ENCODE data around the gene B4GALT6. TPM values are rescaled to one million over a fixed set of nuclear protein-coding genes. Genes with fewer than 3 reads are reported as not detected.

The B4GALT6 gene
- total and polyA plus RNA-seq, 2 donors (not counting 1 experiment from before 2014, with no cell fraction given), result 1.7 TPM; not detected in 1

DNA sequence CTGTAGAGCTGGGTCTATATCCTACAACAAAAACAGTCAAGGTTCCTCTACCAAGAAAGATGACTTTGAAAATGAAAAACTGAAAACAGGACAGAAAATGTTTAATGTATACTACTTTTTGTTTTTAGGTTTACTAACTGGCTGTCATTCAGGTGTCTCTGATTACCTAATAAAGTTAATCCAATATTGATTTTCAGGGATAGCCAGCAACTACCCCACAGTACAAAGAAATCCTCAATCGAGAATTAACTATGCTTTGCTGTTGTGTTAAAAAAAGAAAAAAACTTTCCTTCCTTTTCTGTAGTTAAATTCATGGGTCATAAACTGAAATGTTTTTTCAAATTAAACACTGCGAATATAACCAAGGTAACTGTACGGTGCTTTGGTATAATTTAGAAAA is 46.9 kb downstream of the B4GALT6 start:
- no CpG with 5 or more reads among the region's 3 CpGs for WGBS (ENCODE audit: insufficient coverage)
- peaks cover 5 to 10% of the 10 kb centered on the region in 2 donors for H3K4me1 ChIP-seq (ENCODE audit: control insufficient read depth in 2 of 2, insufficient read depth in 2 of 2, low read length in 2 of 2)
- no peak overlapping the region for H2AFZ ChIP-seq (ENCODE audit: insufficient read depth, low read depth, low read length, poor library complexity, severe bottlenecking)
- H3K9ac ChIP-seq (ENCODE audit: low read length), result no peak overlapping the region
- no peaks in the 10 kb centered on the region for H3K9me3 ChIP-seq (ENCODE audit: control extremely low read depth in 1 of 3, control insufficient read depth in 2 of 3, insufficient read depth in 1 of 3, low read length in 2 of 3)
- no peak overlapping the region for H3K4me3 ChIP-seq (ENCODE audit: control extremely low read depth in 1 of 5, extremely low read depth in 1 of 5, insufficient read depth in 1 of 5, low read depth in 2 of 5, low read length in 4 of 5)
- H3K4me2 ChIP-seq (replicated peaks; ENCODE audit: low read depth, low read length, poor library complexity, severe bottlenecking), result no peak overlapping the region
- no peaks in the 10 kb centered on the region for H3K36me3 ChIP-seq (replicated peaks in 1 of 2; ENCODE audit: control extremely low read depth in 1 of 2, control insufficient read depth in 1 of 2, extremely low read depth in 1 of 2, insufficient read depth in 2 of 2, low read length in 1 of 2)
- peaks cover 2% of the 10 kb centered on the region for H3K9me3 Mint-ChIP-seq (ENCODE audit: insufficient read depth)
- no peak for ATAC-seq (ENCODE audit: low read depth)
- H3K27me3 ChIP-seq (replicated peaks in 1 of 4; ENCODE audit: control extremely low read depth in 1 of 4, control insufficient read depth in 3 of 4, insufficient read depth in 4 of 4, low read length in 3 of 4), result no peaks in the 10 kb centered on the region
- no peaks in the 10 kb centered on the region for H3K79me2 ChIP-seq (ENCODE audit: control insufficient read depth, insufficient read depth, low read length)
- intact Hi-C loops (cut with micrococcal nuclease), result no loop called here
- ChIA-PET CTCF (no interaction called here), POLR2A (no interaction called here)
- H3K27ac ChIP-seq (ENCODE audit: low read length in 2 of 2), result no peak overlapping the region
- H3K4me3 Mint-ChIP-seq, result no peak overlapping the region
- DNase-seq, result no peak
- H4K20me1 ChIP-seq (ENCODE audit: control insufficient read depth, insufficient read depth, low read length, poor library complexity, severe bottlenecking), result no peaks in the 10 kb centered on the region
- TF ChIP-seq, protein P1, sequence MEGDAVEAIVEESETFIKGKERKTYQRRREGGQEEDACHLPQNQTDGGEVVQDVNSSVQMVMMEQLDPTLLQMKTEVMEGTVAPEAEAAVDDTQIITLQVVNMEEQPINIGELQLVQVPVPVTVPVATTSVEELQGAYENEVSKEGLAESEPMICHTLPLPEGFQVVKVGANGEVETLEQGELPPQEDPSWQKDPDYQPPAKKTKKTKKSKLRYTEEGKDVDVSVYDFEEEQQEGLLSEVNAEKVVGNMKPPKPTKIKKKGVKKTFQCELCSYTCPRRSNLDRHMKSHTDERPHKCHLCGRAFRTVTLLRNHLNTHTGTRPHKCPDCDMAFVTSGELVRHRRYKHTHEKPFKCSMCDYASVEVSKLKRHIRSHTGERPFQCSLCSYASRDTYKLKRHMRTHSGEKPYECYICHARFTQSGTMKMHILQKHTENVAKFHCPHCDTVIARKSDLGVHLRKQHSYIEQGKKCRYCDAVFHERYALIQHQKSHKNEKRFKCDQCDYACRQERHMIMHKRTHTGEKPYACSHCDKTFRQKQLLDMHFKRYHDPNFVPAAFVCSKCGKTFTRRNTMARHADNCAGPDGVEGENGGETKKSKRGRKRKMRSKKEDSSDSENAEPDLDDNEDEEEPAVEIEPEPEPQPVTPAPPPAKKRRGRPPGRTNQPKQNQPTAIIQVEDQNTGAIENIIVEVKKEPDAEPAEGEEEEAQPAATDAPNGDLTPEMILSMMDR (IDR thresholded peaks at IDR 0.05), result no peak
- no peak for TF ChIP-seq EZH2 (IDR thresholded peaks at IDR 0.05; ENCODE audit: borderline replicate concordance, insufficient read depth, low read depth, low read length, poor library complexity, severe bottlenecking)
- H3K27me3 Mint-ChIP-seq, result peaks cover 4% of the 10 kb centered on the region
- no peak overlapping the region for H3K27ac Mint-ChIP-seq
- peaks cover 10% of the 10 kb centered on the region for H3K4me1 Mint-ChIP-seq

- Mint-ChIP-seq H3K4me3 (no peak overlapping the region), H3K9me3 (ENCODE audit: insufficient read depth) (peaks cover 2% of the 10 kb centered on the region), H3K27me3 (peaks cover 4% of the 10 kb centered on the region), H3K4me1 (peaks cover 10% of the 10 kb centered on the region), H3K27ac (no peak overlapping the region)
- Histone ChIP-seq H3K4me1 (ENCODE audit: control insufficient read depth in 2 of 2, insufficient read depth in 2 of 2, low read length in 2 of 2) (peaks cover 5 to 10% of the 10 kb centered on the region in 2 donors), H2AFZ (ENCODE audit: insufficient read depth, low read depth, low read length, poor library complexity, severe bottlenecking) (no peak overlapping the region), H4K20me1 (ENCODE audit: control insufficient read depth, insufficient read depth, low read length, poor library complexity, severe bottlenecking) (no peaks in the 10 kb centered on the region), H3K9ac (ENCODE audit: low read length) (no peak overlapping the region), H3K27ac (ENCODE audit: low read length in 2 of 2) (no peak overlapping the region), H3K4me3 (ENCODE audit: control extremely low read depth in 1 of 5, extremely low read depth in 1 of 5, insufficient read depth in 1 of 5, low read depth in 2 of 5, low read length in 4 of 5) (no peak overlapping the region), H3K27me3 (replicated peaks in 1 of 4; ENCODE audit: control extremely low read depth in 1 of 4, control insufficient read depth in 3 of 4, insufficient read depth in 4 of 4, low read length in 3 of 4) (no peaks in the 10 kb centered on the region), H3K4me2 (replicated peaks; ENCODE audit: low read depth, low read length, poor library complexity, severe bottlenecking) (no peak overlapping the region), H3K79me2 (ENCODE audit: control insufficient read depth, insufficient read depth, low read length) (no peaks in the 10 kb centered on the region), H3K9me3 (ENCODE audit: control extremely low read depth in 1 of 3, control insufficient read depth in 2 of 3, insufficient read depth in 1 of 3, low read length in 2 of 3) (no peaks in the 10 kb centered on the region), H3K36me3 (replicated peaks in 1 of 2; ENCODE audit: control extremely low read depth in 1 of 2, control insufficient read depth in 1 of 2, extremely low read depth in 1 of 2, insufficient read depth in 2 of 2, low read length in 1 of 2) (no peaks in the 10 kb centered on the region)
- intact Hi-C loops (cut with micrococcal nuclease), result no loop called here
- TF ChIP-seq, protein P1 (IDR thresholded peaks at IDR 0.05), result no peak
- no peak for TF ChIP-seq EZH2 (IDR thresholded peaks at IDR 0.05; ENCODE audit: borderline replicate concordance, insufficient read depth, low read depth, low read length, poor library complexity, severe bottlenecking)
- POLR2A ChIA-PET, result no interaction called here
- CTCF ChIA-PET, result no interaction called here
- no peak for DNase-seq
- no peak for ATAC-seq (ENCODE audit: low read depth)
Measured at GRCh38 chr18:31636387-31636786, 48.0 kb downstream of the B4GALT6 start.
